HUES6 (cell line): Measurements from ENCODE around the gene MPHOSPH8.
"Not testable (repeated sequence)": the region's sequence is repeated elsewhere in the genome, so short reads cannot be mapped to it uniquely, and the experiment has no call there.

ENCODE experiments used
- H3K27ac ChIP-seq: 2 replicates; pipeline ENCODE4 v1.7.0; 2013; ENCODE audit warnings: low read depth, mild to moderate bottlenecking, low read length, inconsistent platforms
- H3K27me3 ChIP-seq: 2 replicates; pipeline ENCODE4 v1.6.1; 2013; ENCODE audit warnings: low read length; ENCODE audit not compliant: control insufficient read depth, insufficient read depth
- H3K36me3 ChIP-seq: 2 replicates; pipeline ENCODE4 v1.6.1; 2013; ENCODE audit warnings: low read length; ENCODE audit not compliant: control insufficient read depth, insufficient read depth
- H3K4me1 ChIP-seq: 2 replicates; pipeline ENCODE4 v1.6.1; 2013; ENCODE audit warnings: low read length; ENCODE audit not compliant: control insufficient read depth, insufficient read depth
- H3K4me3 ChIP-seq: 2 replicates; pipeline ENCODE4 v1.5.1; 2013; ENCODE audit warnings: low read depth, low read length
- H3K9ac ChIP-seq: one replicate; pipeline ENCODE4 v1.6.1; 2013; ENCODE audit warnings: mild to moderate bottlenecking, low read length
- H3K9me3 ChIP-seq: 2 replicates; pipeline ENCODE4 v1.6.1; 2013; ENCODE audit warnings: low read depth, low read length; ENCODE audit not compliant: control insufficient read depth, insufficient read depth

The MPHOSPH8 gene

GRCh38 chr13:19685437-19685836 is 52.0 kb downstream of the MPHOSPH8 start:
- Histone ChIP-seq H3K9ac (no peak overlapping the region), H3K27ac (peak overlapping the region; percentile 48; the same call in 1 of the 2 replicates), H3K9me3 (no peaks in the 10 kb centered on the region), H3K36me3 (0 out of 2 replicates have a peak, but pooled peaks cover 9% of the 10 kb centered on the region), H3K4me1 (peaks cover 38% of the 10 kb centered on the region), H3K4me3 (no peak overlapping the region), H3K27me3 (no peaks in the 10 kb centered on the region)

DNA sequence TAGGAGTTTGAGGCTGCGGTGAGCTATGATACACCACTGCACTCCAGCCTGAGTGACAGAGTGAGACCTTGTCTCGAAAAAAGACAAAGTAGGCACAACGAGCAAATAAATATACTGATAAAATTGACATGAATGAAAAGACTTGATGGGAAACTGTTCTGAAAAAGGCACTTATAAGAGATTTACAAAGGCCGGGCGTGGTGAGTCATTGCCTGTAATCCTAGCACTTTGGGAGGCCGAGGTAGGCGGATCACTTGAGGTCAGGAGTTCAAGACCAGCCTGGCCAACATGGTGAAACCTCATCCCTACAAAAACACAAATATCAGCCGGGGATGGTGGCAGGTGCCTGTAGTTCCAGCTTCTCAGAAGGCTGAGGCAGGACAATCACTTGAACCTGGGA is 58.0 kb downstream of the MPHOSPH8 start:
- 0 out of 2 replicates have a peak, but pooled peaks cover 10% of the 10 kb centered on the region for H3K36me3 ChIP-seq
- not testable (repeated sequence) for H3K4me3 ChIP-seq

GRCh38 chr13:19695428-19695827 is 62.0 kb downstream of the MPHOSPH8 start:
- Histone ChIP-seq H3K4me3 (peak overlapping the region; percentile 27; the same call in 1 of the 2 replicates), H3K27ac (0 out of 2 replicates have a peak overlapping the region, but pooled peaks have one; percentile 46), H3K36me3 (0 out of 2 replicates have a peak, but pooled peaks cover 5% of the 10 kb centered on the region), H3K9ac (no peak overlapping the region), H3K9me3 (no peaks in the 10 kb centered on the region), H3K27me3 (no peaks in the 10 kb centered on the region), H3K4me1 (peaks cover 29% of the 10 kb centered on the region)

More for the DNA sequence above, 58.0 kb downstream of the MPHOSPH8 start:
- peaks cover 30% of the 10 kb centered on the region for H3K4me1 ChIP-seq
- not testable (repeated sequence) for H3K9ac ChIP-seq, H3K27ac ChIP-seq, H3K27me3 ChIP-seq, H3K9me3 ChIP-seq

DNA sequence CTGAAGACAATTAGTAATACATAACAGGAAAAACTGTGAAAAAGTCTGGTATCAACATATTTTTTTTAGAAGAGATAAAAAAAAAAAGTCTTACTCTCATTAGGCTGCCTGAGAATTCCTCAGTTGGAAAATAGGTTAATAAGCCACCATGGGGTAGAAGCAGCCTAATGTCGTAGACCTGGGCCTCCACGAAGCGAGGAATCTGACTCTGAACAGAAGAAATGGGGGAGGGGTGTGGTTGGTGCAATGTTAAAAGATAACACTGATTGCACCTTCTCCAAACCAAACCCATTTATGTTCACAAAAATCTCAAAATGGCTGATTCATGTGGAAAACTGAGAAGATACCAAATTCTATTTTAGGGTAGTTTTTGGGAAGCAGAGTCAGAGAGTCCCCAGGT is 62.4 kb downstream of the MPHOSPH8 start:
- peaks cover 29% of the 10 kb centered on the region for H3K4me1 ChIP-seq
- H3K9me3 ChIP-seq = no peaks in the 10 kb centered on the region
- peak overlapping the region; percentile 27; the same call in 1 of the 2 replicates for H3K4me3 ChIP-seq
- H3K36me3 ChIP-seq = 0 out of 2 replicates have a peak, but pooled peaks cover 5% of the 10 kb centered on the region
- no peak overlapping the region for H3K9ac ChIP-seq
- no peaks in the 10 kb centered on the region for H3K27me3 ChIP-seq
- 0 out of 2 replicates have a peak overlapping the region, but pooled peaks have one; percentile 46 for H3K27ac ChIP-seq

DNA sequence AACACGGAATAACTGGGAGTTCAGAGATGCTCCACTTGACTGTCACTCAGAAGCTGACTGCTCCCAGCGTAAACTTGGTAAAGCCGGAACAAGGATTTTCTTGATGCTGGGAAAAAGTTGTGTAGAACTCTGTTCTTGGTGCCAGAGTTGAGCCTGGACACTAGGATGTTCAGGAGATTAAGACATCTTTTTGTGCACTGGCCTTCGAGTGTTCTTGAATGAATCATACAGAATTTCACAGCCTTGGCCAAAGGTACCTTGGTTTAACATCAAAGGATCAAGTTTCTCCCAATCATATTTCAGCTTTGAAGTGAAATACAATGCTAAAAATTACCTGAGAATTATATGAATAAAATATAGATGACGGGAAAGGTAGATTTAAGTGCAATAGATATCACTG is 67.5 kb downstream of the MPHOSPH8 start:
- H3K4me1 ChIP-seq = peaks cover 16% of the 10 kb centered on the region
- H3K4me3 ChIP-seq, H3K36me3 ChIP-seq, H3K9me3 ChIP-seq, H3K27ac ChIP-seq, H3K9ac ChIP-seq, H3K27me3 ChIP-seq: not testable (repeated sequence)

GRCh38 chr13:19701619-19702018 is 68.2 kb downstream of the MPHOSPH8 start:
- not testable (repeated sequence) for H3K27me3 ChIP-seq, H3K9me3 ChIP-seq, H3K27ac ChIP-seq, H3K4me3 ChIP-seq, H3K36me3 ChIP-seq, H3K9ac ChIP-seq, H3K4me1 ChIP-seq

DNA sequence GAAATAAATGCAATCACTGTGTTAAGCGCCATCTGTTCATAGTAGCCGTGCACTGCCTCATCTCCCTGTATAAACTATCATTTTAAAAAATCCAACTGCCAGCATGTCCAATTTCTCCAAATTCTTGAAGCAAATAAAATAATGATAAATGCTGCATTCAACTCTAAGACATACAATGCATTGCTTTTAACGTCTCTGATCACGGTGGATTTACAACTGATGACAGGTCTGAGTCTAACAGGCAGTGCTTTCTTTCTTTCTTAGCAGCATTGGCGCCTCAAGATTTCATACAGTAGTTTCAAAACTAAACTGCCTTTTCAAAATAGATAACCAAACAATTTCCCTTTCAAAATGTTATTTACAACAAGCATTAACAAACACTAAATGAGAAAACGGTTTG is 70.8 kb downstream of the MPHOSPH8 start:
- H3K9ac ChIP-seq, H3K27ac ChIP-seq, H3K4me3 ChIP-seq, H3K4me1 ChIP-seq, H3K27me3 ChIP-seq, H3K36me3 ChIP-seq, H3K9me3 ChIP-seq: not testable (repeated sequence)

DNA sequence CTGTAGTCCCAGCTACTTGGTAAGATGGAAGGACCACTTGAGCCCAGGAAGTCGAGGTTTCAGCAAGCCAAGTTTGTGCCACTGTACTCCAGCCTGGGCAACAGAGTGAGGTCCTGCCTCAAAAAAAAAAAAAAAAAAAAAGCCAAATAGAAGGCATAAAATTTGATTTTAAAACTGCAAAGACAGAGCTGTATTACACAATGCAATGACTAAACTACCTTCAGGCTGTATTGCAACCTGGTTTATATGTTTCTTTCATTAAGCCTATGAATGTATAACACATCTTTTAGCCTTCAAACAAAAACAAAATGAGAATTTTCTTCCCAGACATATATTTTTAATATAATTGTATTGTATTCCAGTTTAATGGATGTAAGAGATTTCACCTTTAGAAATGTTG is 75.6 kb downstream of the MPHOSPH8 start:
- not testable (repeated sequence) for H3K36me3 ChIP-seq, H3K27me3 ChIP-seq, H3K9ac ChIP-seq, H3K4me1 ChIP-seq, H3K27ac ChIP-seq, H3K9me3 ChIP-seq, H3K4me3 ChIP-seq

- H3K36me3 ChIP-seq, H3K4me3 ChIP-seq, H3K9me3 ChIP-seq, H3K9ac ChIP-seq, H3K27me3 ChIP-seq, H3K4me1 ChIP-seq, H3K27ac ChIP-seq: not testable (repeated sequence)
Observed at GRCh38 chr13:19709782-19710181, 76.3 kb downstream of the MPHOSPH8 start.

GRCh38 chr13:19713186-19713965 is 79.9 kb downstream of the MPHOSPH8 start:
- Histone ChIP-seq H3K4me3 (no peak overlapping the region), H3K4me1 (no peaks in the 10 kb centered on the region), H3K36me3 (peaks cover 23% of the 10 kb centered on the region), H3K9me3 (no peaks in the 10 kb centered on the region), H3K9ac (no peak overlapping the region), H3K27me3 (no peaks in the 10 kb centered on the region), H3K27ac (no peak overlapping the region)

GRCh38 chr13:19720039-19720438 is 86.6 kb downstream of the MPHOSPH8 start:
- Histone ChIP-seq H3K4me3 (no peak overlapping the region), H3K9me3 (no peaks in the 10 kb centered on the region), H3K4me1 (no peaks in the 10 kb centered on the region), H3K27ac (no peak overlapping the region), H3K27me3 (no peaks in the 10 kb centered on the region), H3K36me3 (peaks cover 33% of the 10 kb centered on the region), H3K9ac (no peak overlapping the region)
